Gastrocnemius medialis (tissue), 4 donors: ENCODE data around the gene LILRB4. TPM values are rescaled to one million over a fixed set of nuclear protein-coding genes. Genes with fewer than 3 reads are reported as not detected.
"Not testable (repeated sequence)": the region's sequence is repeated elsewhere in the genome, so short reads cannot be mapped to it uniquely, and the experiment has no call there.

Experiments
- ATAC-seq, 2 donors: fragments of 150-250 bp; one replicate each; pipeline ENCODE4 v1.9.1; 2016
- DNase-seq, 2 donors: peaks; one replicate each; pipeline ENCODE4 v3.0.0-alpha.2; 2019
- H3K27ac ChIP-seq, 4 donors: fragments of 200-600 bp; sonication (generic); 1 replicate in 1 of 4; 2 replicates in 3 of 4; pipeline ENCODE4 v1.5.1; 2016 to 2018; ENCODE audit warnings: mild to moderate bottlenecking in 2 of 4, moderate library complexity in 1 of 4
- H3K27me3 ChIP-seq, 3 donors: fragments of 200-600 bp; sonication (generic) in 2 of 3; 1 replicate in 1 of 3; 2 replicates in 2 of 3; pipeline versions ENCODE4 v1.5.1 to v1.6.0; 2016 to 2019; ENCODE audit warnings: mild to moderate bottlenecking in 1 of 3, moderate library complexity in 1 of 3
- H3K36me3 ChIP-seq, 2 donors: fragments of 200-600 bp; sonication (generic) in 1 of 2; one replicate each; pipeline ENCODE4 v1.5.1; 2017 to 2018
- H3K4me1 ChIP-seq, 2 donors: fragments of 200-600 bp; sonication (generic) in 1 of 2; one replicate each; pipeline ENCODE4 v1.5.1; 2016 to 2017; ENCODE audit warnings: mild to moderate bottlenecking in 2 of 2
- H3K4me3 ChIP-seq, 4 donors: fragments of 200-600 bp; sonication (generic) in 3 of 4; 1 replicate in 1 of 4; 2 replicates in 3 of 4; pipeline ENCODE4 v1.5.1; 2016 to 2019; ENCODE audit warnings: mild to moderate bottlenecking in 2 of 4
- H3K9me3 ChIP-seq, 3 donors: fragments of 200-600 bp; sonication (generic) in 2 of 3; 1 replicate in 1 of 3; 2 replicates in 2 of 3; pipeline ENCODE4 v1.5.1; 2016 to 2019
- CTCF ChIP-seq, 5 experiments: fragments of 450-650 bp in 3 of 5; fragments of 200-600 bp in 2 of 5; sonication (generic) in 2 of 5; IDR thresholded peaks in 4 of 5; conservative IDR thresholded peaks in 1 of 5; 1 replicate in 4 of 5; 2 replicates in 1 of 5; pipeline ENCODE4 v1.5.1; 2016 to 2019; ENCODE audit warnings: antibody characterized with exemption in 5 of 5, mild to moderate bottlenecking in 3 of 5, moderate library complexity in 3 of 5
- POLR2A ChIP-seq, 2 donors: fragments of 450-650 bp; IDR thresholded peaks; one replicate each; pipeline ENCODE4 v1.6.1; 2017; ENCODE audit warnings: antibody characterized with exemption in 2 of 2, mild to moderate bottlenecking in 2 of 2, moderate library complexity in 2 of 2
- in situ Hi-C, 4 donors: fragments of 200-750 bp; cut with MboI; loops; one replicate each; pipeline versions ENCODE4 v1.15.0 to v1.8.0; 2017; ENCODE audit warnings: low sequenced_read_pairs in 4 of 4
- intact Hi-C: fragments of 100-400 bp; cut with DNase I; formaldehyde crosslinking; loops from one replicate; pipeline ENCODE4 v1.15.1; 2023; ENCODE audit warnings: low total_unique reads
- total RNA-seq, 4 donors: library from RNA; depleted of rRNA; stranded (reverse); fragments of >200 nt; gene quantifications; one replicate each; pipeline versions ENCODE4 v1.1.0 to v1.2.3, GENCODE V29; 2016

LILRB4 gene
- total RNA-seq, 4 donors from 2014 or later = 0.24 to 4.0 (median 1.0) TPM

GRCh38 chr19:54691582-54692297 is 29.0 kb downstream of the LILRB4 start:
- H3K4me1 ChIP-seq = no peaks in the 10 kb centered on the region
- no peaks in the 10 kb centered on the region for H3K27me3 ChIP-seq
- in situ Hi-C loops = no loop called here
- DNase-seq (no peak), ATAC-seq (no peak)
- H3K4me3 ChIP-seq = no peak overlapping the region
- no peak overlapping the region for H3K27ac ChIP-seq
- no peaks in the 10 kb centered on the region for H3K36me3 ChIP-seq
- TF ChIP-seq POLR2A (IDR thresholded peaks at IDR 0.05) (no peak), CTCF (IDR thresholded peaks at IDR 0.05 in 4 of 5, conservative IDR thresholded peaks at IDR 0.05 in 1 of 5) (no peak)
- H3K9me3 ChIP-seq = no peaks in the 10 kb centered on the region
- intact Hi-C loops = no loop called here

- TF ChIP-seq CTCF (IDR thresholded peaks at IDR 0.05 in 4 of 5, conservative IDR thresholded peaks at IDR 0.05 in 1 of 5) = no peak
- TF ChIP-seq POLR2A (IDR thresholded peaks at IDR 0.05) = no peak
- no peak overlapping the region for H3K4me3 ChIP-seq
- no peak overlapping the region for H3K27ac ChIP-seq
- H3K36me3 ChIP-seq = no peaks in the 10 kb centered on the region
- intact Hi-C loops (no loop called here), in situ Hi-C loops (no loop called here)
- ATAC-seq = no peak
- no peaks in the 10 kb centered on the region for H3K27me3 ChIP-seq
- DNase-seq = no peak
- no peaks in the 10 kb centered on the region for H3K4me1 ChIP-seq
- H3K9me3 ChIP-seq = no peaks in the 10 kb centered on the region
Observed at GRCh38 chr19:54692298-54692615, 29.5 kb downstream of the LILRB4 start.

GRCh38 chr19:54694648-54695047 is 31.9 kb downstream of the LILRB4 start:
- no peaks in the 10 kb centered on the region for H3K27me3 ChIP-seq
- TF ChIP-seq POLR2A (IDR thresholded peaks at IDR 0.05) (no peak), CTCF (IDR thresholded peaks at IDR 0.05 in 4 of 5, conservative IDR thresholded peaks at IDR 0.05 in 1 of 5) (no peak)
- H3K4me3 ChIP-seq = no peak overlapping the region
- H3K9me3 ChIP-seq = no peaks in the 10 kb centered on the region
- in situ Hi-C loops = no loop called here
- intact Hi-C loops = no loop called here
- H3K4me1 ChIP-seq = no peaks in the 10 kb centered on the region
- H3K27ac ChIP-seq = no peak overlapping the region
- DNase-seq (no peak), ATAC-seq (no peak)
- no peaks in the 10 kb centered on the region for H3K36me3 ChIP-seq

- no peaks in the 10 kb centered on the region for H3K36me3 ChIP-seq
- in situ Hi-C loops (no loop called here), intact Hi-C loops (no loop called here)
- TF ChIP-seq CTCF (IDR thresholded peaks at IDR 0.05 in 4 of 5, conservative IDR thresholded peaks at IDR 0.05 in 1 of 5) (no peak), POLR2A (IDR thresholded peaks at IDR 0.05) (no peak)
- ATAC-seq (no peak), DNase-seq (no peak)
- H3K27ac ChIP-seq = no peak overlapping the region
- no peak overlapping the region for H3K4me3 ChIP-seq
- no peaks in the 10 kb centered on the region for H3K27me3 ChIP-seq
- H3K9me3 ChIP-seq = no peaks in the 10 kb centered on the region
- H3K4me1 ChIP-seq = no peaks in the 10 kb centered on the region
Observed at GRCh38 chr19:54696117-54696548, 33.3 kb downstream of the LILRB4 start.

- Histone ChIP-seq H3K27me3 (no peaks in the 10 kb centered on the region), H3K27ac (no peak overlapping the region), H3K36me3 (no peaks in the 10 kb centered on the region), H3K4me1 (no peaks in the 10 kb centered on the region), H3K4me3 (no peak overlapping the region), H3K9me3 (no peaks in the 10 kb centered on the region)
- no peak for DNase-seq
- no peak for ATAC-seq
- no peak for TF ChIP-seq CTCF (IDR thresholded peaks at IDR 0.05 in 4 of 5, conservative IDR thresholded peaks at IDR 0.05 in 1 of 5)
- intact Hi-C loops = no loop called here
- in situ Hi-C loops = no loop called here
Observed at GRCh38 chr19:54696766-54697165, 34.0 kb downstream of the LILRB4 start.

GRCh38 chr19:54697716-54698115 is 34.9 kb downstream of the LILRB4 start:
- H3K9me3 ChIP-seq, H3K27me3 ChIP-seq, ATAC-seq: not testable (repeated sequence)

More at GRCh38 chr19:54697716-54698115, 34.9 kb downstream of the LILRB4 start:
- H3K36me3 ChIP-seq, in situ Hi-C loops, H3K4me1 ChIP-seq, H3K4me3 ChIP-seq, H3K27ac ChIP-seq, intact Hi-C loops, DNase-seq: not testable (repeated sequence)
